Activated naive CD4-positive, alpha-beta T cell treated with anti-CD3 and anti-CD28 coated beads, Interleukin-2, amount 50 U/mL, for 72 hours (primary cell): ENCODE data around the gene DNAJB2. TPM values are rescaled to one million over a fixed set of nuclear protein-coding genes. Genes with fewer than 3 reads are reported as not detected.
A peak's percentile ranks its signal among the peaks of the same experiment; 100 is the strongest.
"Not testable (repeated sequence)": the region's sequence is repeated elsewhere in the genome, so short reads cannot be mapped to it uniquely, and the experiment has no call there.

Experiments used
- ATAC-seq, 2 donors: fragments of 150-1000 bp; cut with Tn5 transposase; 2 replicates each; pipeline ENCODE4 v1.10.0; 2021; ENCODE audit warnings: mild to moderate bottlenecking in 2 of 2, moderate library complexity in 2 of 2
- DNase-seq, 2 donors: peaks; one replicate each; pipeline ENCODE4 v3.0.0; 2021 to 2022; ENCODE audit warnings: low spot score in 2 of 2
- H3K27ac Mint-ChIP-seq, 2 donors: one replicate each; pipeline ENCODE4 v1.8.0; 2022; ENCODE audit warnings: mild to moderate bottlenecking in 2 of 2, mixed read lengths in 2 of 2
- H3K36me3 Mint-ChIP-seq, 2 donors: one replicate each; pipeline ENCODE4 v1.8.0; 2022; ENCODE audit warnings: mixed read lengths in 2 of 2
- H3K9me3 Mint-ChIP-seq, 2 donors: one replicate each; pipeline ENCODE4 v1.8.0; 2022; ENCODE audit warnings: mixed read lengths in 2 of 2
- total RNA-seq, 2 donors: library from RNA; stranded (reverse); gene quantifications; one replicate each; pipeline ENCODE4 v1.2.3, GENCODE V29; 2022

DNAJB2 gene
- total RNA-seq, 2 donors from 2014 or later, result 59.7 to 67.2 TPM

GRCh38 chr2:219274361-219274921, 4.7 kb upstream of the DNAJB2 start:
- DNase-seq (no peak), ATAC-seq (no peak)
- Mint-ChIP-seq H3K27ac (no peak overlapping the region), H3K36me3 (no peaks in the 10 kb centered on the region), H3K9me3 (no peaks in the 10 kb centered on the region)

GRCh38 chr2:219277703-219278654, 1.2 kb upstream of the DNAJB2 start:
- Mint-ChIP-seq H3K27ac (peak overlapping the region; percentile 92 to 93), H3K36me3 (peaks cover 0 to 5% of the 10 kb centered on the region in 2 donors), H3K9me3 (no peaks in the 10 kb centered on the region)
- DNase-seq (peak; percentile 82 to 83), ATAC-seq (no peak)

GRCh38 chr2:219278655-219279150, 463 bp upstream of the DNAJB2 start:
- peak overlapping the region; percentile 92 to 98 for H3K27ac Mint-ChIP-seq
- peaks cover 0 to 5% of the 10 kb centered on the region in 2 donors for H3K36me3 Mint-ChIP-seq
- H3K9me3 Mint-ChIP-seq, result no peaks in the 10 kb centered on the region
- ATAC-seq (no peak), DNase-seq (peak in 1 of 2 donors; percentile 24)

- no peak for DNase-seq
- ATAC-seq, result no peak
Observed at GRCh38 chr2:219279916-219280516, 850 bp downstream of the DNAJB2 start.

GRCh38 chr2:219280651-219281050, 1.5 kb downstream of the DNAJB2 start:
- no peak for ATAC-seq
- peaks cover 0 to 5% of the 10 kb centered on the region in 2 donors for H3K36me3 Mint-ChIP-seq
- no peaks in the 10 kb centered on the region for H3K9me3 Mint-ChIP-seq
- no peak for DNase-seq
- H3K27ac Mint-ChIP-seq, result peak overlapping the region; percentile 14 to 92

More at GRCh38 chr2:219279916-219280516, 850 bp downstream of the DNAJB2 start:
- no peaks in the 10 kb centered on the region for H3K9me3 Mint-ChIP-seq
- peak overlapping the region; percentile 92 to 96 for H3K27ac Mint-ChIP-seq
- H3K36me3 Mint-ChIP-seq, result peaks cover 0 to 5% of the 10 kb centered on the region in 2 donors

GRCh38 chr2:219281588-219281987, 2.4 kb downstream of the DNAJB2 start:
- ATAC-seq (no peak), DNase-seq (no peak)
- Mint-ChIP-seq H3K36me3 (peaks cover 0 to 5% of the 10 kb centered on the region in 2 donors), H3K27ac (peak overlapping the region in 1 of 2 donors; percentile 82), H3K9me3 (no peaks in the 10 kb centered on the region)

- H3K36me3 Mint-ChIP-seq, result peaks cover 0 to 5% of the 10 kb centered on the region in 2 donors
- DNase-seq, result no peak
- no peaks in the 10 kb centered on the region for H3K9me3 Mint-ChIP-seq
- no peak overlapping the region for H3K27ac Mint-ChIP-seq
- ATAC-seq, result no peak
Observed at GRCh38 chr2:219282375-219282774, 3.2 kb downstream of the DNAJB2 start.

GRCh38 chr2:219282943-219283581, 3.9 kb downstream of the DNAJB2 start:
- no peak for ATAC-seq
- H3K9me3 Mint-ChIP-seq, result no peaks in the 10 kb centered on the region
- H3K27ac Mint-ChIP-seq, result peak overlapping the region; percentile 20 to 85
- DNase-seq, result no peak
- peaks cover 0 to 5% of the 10 kb centered on the region in 2 donors for H3K36me3 Mint-ChIP-seq

- ATAC-seq (no peak), DNase-seq (no peak)
- peaks cover 0 to 4% of the 10 kb centered on the region in 2 donors for H3K36me3 Mint-ChIP-seq
- no peaks in the 10 kb centered on the region for H3K9me3 Mint-ChIP-seq
- H3K27ac Mint-ChIP-seq, result peak overlapping the region in 1 of 2 donors; percentile 81
Observed at GRCh38 chr2:219284501-219285372, 5.6 kb downstream of the DNAJB2 start.

GRCh38 chr2:219285373-219285735, 6.2 kb downstream of the DNAJB2 start:
- Mint-ChIP-seq H3K27ac (peak overlapping the region in 1 of 2 donors; percentile 75), H3K36me3 (no peaks in the 10 kb centered on the region), H3K9me3 (no peaks in the 10 kb centered on the region)
- no peak for ATAC-seq
- no peak for DNase-seq

- no peak for ATAC-seq
- DNase-seq, result no peak
- H3K9me3 Mint-ChIP-seq, result no peaks in the 10 kb centered on the region
- peak overlapping the region in 1 of 2 donors; percentile 76 for H3K27ac Mint-ChIP-seq
- H3K36me3 Mint-ChIP-seq, result no peaks in the 10 kb centered on the region
Observed at GRCh38 chr2:219285894-219286425, 6.8 kb downstream of the DNAJB2 start.

GRCh38 chr2:219286436-219287115, 7.4 kb downstream of the DNAJB2 start:
- DNase-seq, result peak in 1 of 2 donors; percentile 53
- Mint-ChIP-seq H3K36me3 (no peaks in the 10 kb centered on the region), H3K27ac (peak overlapping the region; percentile 69 to 76), H3K9me3 (no peaks in the 10 kb centered on the region)
- ATAC-seq, result no peak

GRCh38 chr2:219287116-219287440, 7.9 kb downstream of the DNAJB2 start:
- DNase-seq, result peak in 1 of 2 donors; percentile 31
- not testable (repeated sequence) for ATAC-seq, H3K9me3 Mint-ChIP-seq, H3K36me3 Mint-ChIP-seq
- peak overlapping the region in 1 of 2 donors; percentile 76 for H3K27ac Mint-ChIP-seq

- Mint-ChIP-seq H3K9me3 (no peaks in the 10 kb centered on the region), H3K27ac (no peak overlapping the region), H3K36me3 (no peaks in the 10 kb centered on the region)
- peak in 1 of 2 donors; percentile 44 for DNase-seq
- no peak for ATAC-seq
Observed at GRCh38 chr2:219287580-219288265, 8.6 kb downstream of the DNAJB2 start.

- H3K9me3 Mint-ChIP-seq, result no peaks in the 10 kb centered on the region
- no peak for ATAC-seq
- no peaks in the 10 kb centered on the region for H3K36me3 Mint-ChIP-seq
- DNase-seq, result no peak
- H3K27ac Mint-ChIP-seq, result no peak overlapping the region
Observed at GRCh38 chr2:219289195-219289536, 10.0 kb downstream of the DNAJB2 start.
